NCI-H2081 treated with DMSO at 0.1 percent for 48 hours (cell line): ENCODE measurements around the gene DAB2.

Source experiments
- DNase-seq: peaks from one replicate; lab custom pipeline; 2025; lab: John Stamatoyannopoulos, UW

DAB2 gene

GRCh38 chr5:39447968-39448367 is 23.2 kb upstream of the DAB2 start:
- DNase-seq = no peak

- DNase-seq = no peak
Observed at GRCh38 chr5:39447059-39447458, 22.3 kb upstream of the DAB2 start.

- no peak for DNase-seq
Observed at GRCh38 chr5:39446231-39446630, 21.5 kb upstream of the DAB2 start.

DNA sequence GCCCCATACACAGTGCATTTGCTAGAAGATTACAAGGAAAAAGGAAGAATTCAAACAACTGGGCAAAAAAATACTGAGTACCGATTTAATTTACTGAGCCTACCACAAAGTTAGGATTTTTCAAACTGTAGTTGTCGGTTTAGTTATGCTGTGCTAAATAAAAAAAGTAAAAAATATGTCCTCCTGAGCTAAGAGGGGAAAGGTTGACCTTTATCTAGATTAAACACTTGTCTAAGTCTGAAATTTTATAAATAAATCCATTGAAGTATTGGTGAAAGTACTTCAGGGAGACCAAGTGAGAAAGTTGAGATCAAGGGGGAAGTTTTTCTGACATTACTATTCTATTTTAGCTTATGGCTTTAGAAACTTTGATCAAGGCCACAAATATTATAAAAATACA is 19.1 kb upstream of the DAB2 start:
- no peak for DNase-seq

DNA sequence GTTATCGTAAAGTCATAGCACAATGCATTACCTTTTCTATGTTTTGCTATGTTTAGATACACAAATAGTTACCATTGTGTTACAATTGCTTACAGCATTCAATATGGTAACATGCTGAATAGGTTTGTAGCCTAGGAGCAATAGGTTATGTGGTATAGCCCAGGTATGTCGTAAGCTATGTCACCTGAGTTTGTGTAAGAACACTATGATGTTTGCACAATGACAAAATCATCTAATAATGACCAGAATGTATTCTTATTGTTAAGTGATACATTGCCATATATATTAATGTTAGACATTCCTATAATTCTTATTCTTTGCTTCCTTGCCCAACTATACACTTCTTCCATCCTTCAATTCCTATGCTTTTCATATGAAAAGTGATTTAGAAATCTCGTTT is 18.2 kb upstream of the DAB2 start:
- DNase-seq = no peak

DNA sequence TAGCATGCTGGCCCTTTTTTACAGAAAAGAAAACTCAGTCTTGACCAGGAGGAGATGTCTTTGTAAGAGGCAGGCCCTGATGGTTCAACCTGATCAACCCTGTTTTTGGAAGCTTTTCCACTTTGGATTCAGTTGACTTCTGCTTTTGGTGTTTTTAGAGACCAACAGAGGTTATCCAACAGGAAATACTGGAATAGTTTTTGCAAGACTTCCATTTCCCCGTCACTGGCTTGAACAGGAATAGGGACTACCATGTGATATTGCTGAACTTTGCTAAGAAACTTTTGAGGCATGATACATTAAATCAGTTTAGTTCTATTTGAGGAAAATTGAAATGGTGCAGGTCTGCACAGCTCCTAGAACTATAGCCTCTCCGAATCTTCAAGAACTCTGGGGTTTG is 17.1 kb upstream of the DAB2 start:
- no peak for DNase-seq

DNA sequence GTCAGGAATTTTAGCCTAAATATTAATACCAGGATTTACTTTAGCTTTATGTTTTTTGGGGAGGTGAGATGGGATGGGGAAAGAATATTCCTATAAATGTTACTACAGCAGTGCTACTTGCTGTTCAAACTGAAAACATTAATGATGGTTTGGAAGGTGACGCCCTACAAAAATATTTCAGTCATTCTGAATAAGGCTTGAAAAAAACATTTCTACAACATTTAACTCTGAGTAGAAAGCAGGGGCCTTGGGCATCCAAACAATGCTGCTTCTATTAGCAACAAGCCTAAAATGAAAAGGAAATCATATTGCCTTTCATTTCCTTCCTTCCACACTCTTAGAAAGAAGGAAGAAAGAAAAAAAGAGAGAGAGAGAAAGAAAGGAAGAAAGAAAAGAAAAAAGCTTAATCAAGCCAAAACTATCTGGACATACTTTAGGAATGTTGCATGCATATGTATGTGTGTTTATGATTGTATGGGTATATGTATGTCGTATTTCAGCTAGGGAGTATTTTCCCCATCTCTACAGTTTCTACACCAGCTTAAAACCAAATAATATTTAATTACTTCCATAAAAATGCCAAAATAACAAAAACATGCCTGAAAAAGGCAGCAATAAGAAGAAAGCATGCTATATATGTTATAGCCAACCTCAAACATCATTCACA is 16.3 kb upstream of the DAB2 start:
- no peak for DNase-seq

- no peak for DNase-seq
Observed at GRCh38 chr5:39440192-39440957, 15.6 kb upstream of the DAB2 start.

GRCh38 chr5:39439582-39440162 is 14.9 kb upstream of the DAB2 start:
- no peak for DNase-seq

GRCh38 chr5:39437467-39437866 is 12.7 kb upstream of the DAB2 start:
- no peak for DNase-seq

DNA sequence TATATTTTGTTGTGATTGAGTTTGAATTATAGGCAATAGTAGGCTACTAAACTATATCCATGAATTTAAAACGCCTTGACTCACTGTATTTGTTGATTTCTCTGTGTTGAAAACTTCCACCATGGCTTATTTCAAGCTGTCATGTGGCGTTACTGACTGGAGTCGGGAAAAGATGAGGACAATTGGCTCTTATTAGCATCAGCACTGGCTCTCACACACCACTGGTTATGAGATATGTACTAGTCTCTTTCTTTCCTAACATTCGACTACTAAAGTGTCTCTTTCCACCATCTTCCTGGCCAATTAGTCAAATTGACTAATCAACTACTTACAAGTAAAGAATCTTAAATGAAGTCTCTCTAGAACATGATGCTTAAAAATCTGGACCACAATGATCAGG is 9.1 kb upstream of the DAB2 start:
- no peak for DNase-seq

GRCh38 chr5:39432696-39433530 is 8.1 kb upstream of the DAB2 start:
- no peak for DNase-seq

- DNase-seq = no peak
Observed at GRCh38 chr5:39430461-39430860, 5.7 kb upstream of the DAB2 start.

DNA sequence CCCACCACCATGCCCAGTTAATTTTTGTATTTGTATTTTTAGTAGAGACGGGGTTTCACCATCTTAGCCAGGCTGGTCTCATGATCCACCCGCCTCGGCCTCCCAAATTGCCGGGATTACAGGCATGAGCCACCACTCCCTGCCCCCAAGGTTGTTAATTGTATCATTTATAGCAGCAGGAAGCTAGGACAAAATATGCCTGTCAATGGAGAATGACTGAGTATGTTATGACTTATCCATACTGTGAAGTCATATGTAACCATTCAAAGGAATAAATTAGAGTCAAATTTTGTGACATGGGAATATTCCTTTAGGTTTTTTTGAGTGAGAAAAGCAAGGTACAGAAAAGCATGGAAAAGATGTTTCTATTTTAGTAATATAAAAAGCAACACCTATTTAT is 3.9 kb upstream of the DAB2 start:
- no peak for DNase-seq

- no peak for DNase-seq
Observed at GRCh38 chr5:39427633-39428032, 2.9 kb upstream of the DAB2 start.

- DNase-seq = no peak
Observed at GRCh38 chr5:39427229-39427628, 2.4 kb upstream of the DAB2 start.

DNA sequence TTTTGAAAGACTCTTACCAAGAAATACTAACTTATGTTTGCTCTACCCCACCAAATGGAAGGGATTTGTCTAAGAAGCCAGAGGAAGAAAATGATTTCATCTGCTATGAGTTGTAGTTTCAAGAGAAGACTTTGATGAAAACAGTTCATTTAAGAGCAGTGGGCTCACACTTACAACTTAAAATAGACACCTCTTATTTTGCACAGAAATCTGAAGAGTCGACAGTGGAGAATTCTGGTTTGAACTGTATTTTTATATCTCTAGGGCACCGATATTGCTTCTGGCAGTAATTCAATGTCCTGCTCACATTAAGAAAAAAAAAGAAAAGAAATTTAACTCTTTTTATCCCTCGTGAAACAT is 1.9 kb upstream of the DAB2 start:
- DNase-seq = no peak

DNA sequence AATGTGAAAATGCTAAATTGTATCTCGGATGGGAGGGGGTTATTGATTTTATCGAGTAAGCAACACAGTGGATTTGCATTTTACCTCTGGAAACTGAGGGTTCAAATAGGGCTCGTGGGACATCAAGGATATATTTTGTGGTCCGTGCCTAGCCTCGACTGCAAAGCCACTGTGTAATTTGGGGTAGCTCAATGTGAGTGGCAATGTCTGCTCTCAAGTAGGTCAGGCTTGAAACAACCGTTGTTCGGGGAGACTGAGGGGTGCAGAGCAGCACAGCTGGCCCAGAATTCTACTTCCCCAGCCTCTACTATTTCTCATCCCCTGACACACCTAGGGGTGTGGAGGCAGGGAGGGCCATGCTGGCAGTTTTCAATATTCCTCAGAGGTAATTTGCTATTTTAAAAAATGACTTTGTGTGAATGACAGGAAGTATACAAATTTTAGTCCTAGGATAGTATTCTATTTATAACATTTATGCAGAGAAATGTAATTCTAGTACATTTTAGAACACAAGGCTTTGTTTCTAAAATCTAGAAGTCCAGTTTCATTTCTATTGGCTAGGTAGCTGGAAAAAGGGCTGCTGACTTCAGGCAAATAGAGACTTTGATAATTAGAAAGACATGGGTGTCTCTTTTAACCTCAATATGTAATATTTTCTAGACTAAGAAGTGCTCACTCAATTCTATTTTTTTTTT is 1.4 kb upstream of the DAB2 start:
- DNase-seq = no peak

- DNase-seq = no peak
Observed at GRCh38 chr5:39423331-39423751, 1.4 kb downstream of the DAB2 start.

DNA sequence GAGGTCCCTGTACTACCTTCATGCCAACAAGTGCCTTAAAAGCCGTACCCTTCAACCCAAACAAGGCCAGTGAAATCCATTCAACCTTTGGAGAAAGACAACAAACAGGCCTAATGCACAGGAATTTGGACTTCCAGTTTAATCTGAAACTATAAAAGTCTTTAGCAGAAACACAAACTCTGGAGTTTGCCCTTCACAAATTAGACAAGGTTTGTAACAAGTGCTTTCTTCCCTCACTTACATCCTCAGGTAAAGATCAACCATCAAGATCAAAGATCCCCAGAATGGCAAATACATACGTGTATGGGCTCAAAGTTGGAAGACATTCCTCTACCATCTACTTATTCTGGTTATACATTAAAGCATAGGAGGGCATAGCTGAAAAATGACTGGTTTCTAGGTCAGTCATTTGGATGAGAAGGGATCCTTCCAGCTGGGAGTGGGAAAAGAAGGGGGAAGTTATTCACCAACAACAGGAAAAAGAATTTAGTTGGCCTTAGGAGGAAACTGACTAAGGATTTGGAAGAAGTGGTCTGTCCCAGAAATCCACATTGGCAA is 2.0 kb downstream of the DAB2 start:
- no peak for DNase-seq

DNA sequence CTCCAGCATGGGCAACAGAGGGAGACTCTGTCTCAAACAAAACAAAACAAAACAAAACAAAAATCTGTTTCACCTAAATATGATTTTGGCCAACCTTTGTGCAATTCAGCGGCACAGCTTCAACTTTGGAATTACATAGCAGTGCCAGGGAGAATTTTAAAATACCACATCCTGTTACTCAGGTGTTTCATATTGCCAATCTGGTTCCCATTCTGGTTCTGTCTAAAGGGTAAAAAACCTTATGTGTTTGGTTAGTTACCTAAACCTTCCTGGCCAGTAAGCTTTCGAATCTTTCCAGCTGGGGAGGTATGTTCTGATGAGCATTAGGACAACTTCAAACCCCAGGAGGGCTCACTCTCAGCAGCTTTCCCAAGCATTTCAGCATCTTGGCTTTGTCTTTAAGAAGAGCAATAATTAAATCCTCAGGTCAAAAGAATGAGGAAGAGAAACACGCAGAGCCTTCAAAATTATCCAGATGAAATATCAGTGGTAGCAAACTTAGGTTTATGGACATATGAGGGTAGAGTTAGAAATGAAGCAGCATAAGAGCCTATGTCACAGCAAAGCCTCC is 2.7 kb downstream of the DAB2 start:
- DNase-seq = no peak
